GM12878 (cell line): Measurements from ENCODE around the gene FBLN5. TPM values are rescaled to one million over a fixed set of nuclear protein-coding genes. Genes with fewer than 3 reads are reported as not detected.

Source experiments
- ATAC-seq: fragments of 200-7000 bp; cut with Tn5 transposase; 3 replicates; pipeline ENCODE4 v1.9.1; 2020; ENCODE audit warnings: mild to moderate bottlenecking, moderate library complexity
- BruUV-seq: library from RNA; stranded (reverse); fragments of 400-500 nt; replicated peaks from 2 replicates; lab custom pipeline; 2021; lab: Mats Ljungman, UMichigan
- CTCF ChIA-PET: fragments of 300-600 bp; sonication (Branson Sonifier 250); formaldehyde crosslinking; extraction: SDS; loops from one replicate; lab custom pipeline; 2021; ENCODE audit warnings: inconsistent platforms; lab: Yijun Ruan, JAX
- POLR2A ChIA-PET: fragments of 350-600 bp; formaldehyde crosslinking; extraction: SDS; loops from one replicate; lab custom pipeline; 2021; ENCODE audit warnings: inconsistent platforms; lab: Charles Lee
- RAD21 ChIA-PET: fragments of 300-600 bp; sonication (Branson Sonifier 250); formaldehyde crosslinking; loops from one replicate; lab custom pipeline; 2023; ENCODE audit warnings: antibody characterized with exemption; ENCODE audit not compliant: unreplicated experiment; lab: Charles Lee
- SMC1A ChIA-PET: fragments of 300-600 bp; sonication (Branson Sonifier 250); formaldehyde crosslinking; loops from one replicate; lab custom pipeline; 2023; ENCODE audit not compliant: unreplicated experiment, uncharacterized antibody; lab: Charles Lee
- DNase-seq: peaks from one replicate; pipeline ENCODE4 v3.0.0-alpha.2; 2011; ENCODE audit warnings: low read depth, low spot score
- FAIRE-seq: peaks from 3 replicates; lab custom pipeline; 2011; peaks lifted over from hg19 to GRCh38; lab: Jason Lieb, UNC
- H2AFZ ChIP-seq: 2 replicates; pipeline ENCODE4 v1.6.0; 2011; ENCODE audit warnings: low read depth, low read length, control low read depth; ENCODE audit not compliant: control insufficient read depth
- H3K27ac ChIP-seq: 2 replicates; pipeline ENCODE4 v1.5.1; 2011; ENCODE audit warnings: control low read depth; ENCODE audit not compliant: control insufficient read depth, insufficient read depth
- H3K27me3 ChIP-seq, 2 experiments: replicated peaks in 1 of 2; 2 replicates each; pipeline versions ENCODE4 v1.6.0 to v1.6.1; 2011; ENCODE audit warnings: low read length in 1 of 2; ENCODE audit not compliant: control insufficient read depth in 2 of 2, insufficient read depth in 2 of 2
- H3K36me3 ChIP-seq, 2 experiments: 2 replicates each; pipeline ENCODE4 v1.5.1; 2011; ENCODE audit warnings: low read length in 1 of 2; ENCODE audit not compliant: control insufficient read depth in 2 of 2, insufficient read depth in 2 of 2
- H3K4me1 ChIP-seq: 2 replicates; pipeline ENCODE4 v1.6.1; 2011; ENCODE audit warnings: mild to moderate bottlenecking, low read length, moderate library complexity, mixed read lengths; ENCODE audit not compliant: control insufficient read depth, insufficient read depth
- H3K4me2 ChIP-seq: 2 replicates; pipeline ENCODE4 v1.6.0; 2011; ENCODE audit warnings: control low read depth; ENCODE audit not compliant: control insufficient read depth, insufficient read depth
- H3K4me3 ChIP-seq: fragments of 200-600 bp; sonication (generic); 2 replicates; pipeline ENCODE4 v1.5.1; 2016
- H3K79me2 ChIP-seq: 2 replicates; pipeline ENCODE4 v1.6.0; 2011; ENCODE audit warnings: low read length; ENCODE audit not compliant: control insufficient read depth, insufficient read depth
- H3K9ac ChIP-seq: 2 replicates; pipeline ENCODE4 v1.8.0; 2011; ENCODE audit warnings: low read length, control low read depth, mixed read lengths; ENCODE audit not compliant: control insufficient read depth, insufficient read depth
- H3K9me3 ChIP-seq: replicated peaks from 3 replicates; pipeline ENCODE4 v1.5.1; 2011; ENCODE audit warnings: mild to moderate bottlenecking, low read length; ENCODE audit not compliant: control insufficient read depth, insufficient read depth
- H4K20me1 ChIP-seq: 2 replicates; pipeline ENCODE4 v1.6.0; 2011; ENCODE audit not compliant: control insufficient read depth, insufficient read depth
- BCL3 ChIP-seq: IDR thresholded peaks from 2 replicates; pipeline ENCODE4 v1.6.1; 2011; ENCODE audit warnings: borderline replicate concordance, low read depth, mild to moderate bottlenecking, moderate library complexity, low read length; ENCODE audit not compliant: insufficient read depth, poor library complexity, severe bottlenecking
- CHD4 ChIP-seq: fragments of 200-600 bp; sonication (generic); IDR thresholded peaks from 2 replicates; pipeline ENCODE4 v1.6.1; 2016; ENCODE audit warnings: mild to moderate bottlenecking
- DPF2 ChIP-seq: fragments of 450-650 bp; IDR thresholded peaks from 2 replicates; pipeline ENCODE4 v1.6.1; 2017; ENCODE audit warnings: mild to moderate bottlenecking
- EGR1 ChIP-seq, 2 experiments: IDR thresholded peaks; 1 replicate in 1 of 2; 2 replicates in 1 of 2; pipeline ENCODE4 v1.6.1; 2011 to 2012; ENCODE audit warnings: low read depth in 2 of 2, low read length in 2 of 2, borderline replicate concordance in 1 of 2, mild to moderate bottlenecking in 1 of 2, moderate library complexity in 1 of 2
- ESRRA ChIP-seq: IDR thresholded peaks from 2 replicates; pipeline ENCODE4 v1.6.1; 2012; ENCODE audit warnings: mild to moderate bottlenecking, low read length, improper control_type of control experiment
- EZH2 ChIP-seq: IDR thresholded peaks from 2 replicates; pipeline ENCODE4 v1.6.1; 2012; ENCODE audit warnings: low read depth, mild to moderate bottlenecking, control low read depth, inconsistent platforms, low read length, borderline replicate concordance; ENCODE audit not compliant: control insufficient read depth
- FOS ChIP-seq: IDR thresholded peaks from 3 replicates; pipeline ENCODE4 v1.6.1; 2011; ENCODE audit warnings: borderline replicate concordance; ENCODE audit not compliant: insufficient read length; ENCODE audit errors: extremely low read depth
- LARP7 ChIP-seq: fragments of 450-650 bp; IDR thresholded peaks from 2 replicates; pipeline ENCODE4 v1.6.1; 2017; ENCODE audit warnings: mild to moderate bottlenecking
- PAX5 ChIP-seq: IDR thresholded peaks from 2 replicates; pipeline ENCODE4 v1.6.1; 2011; ENCODE audit warnings: low read depth, low read length, borderline replicate concordance
- PBX3 ChIP-seq: IDR thresholded peaks from 2 replicates; pipeline ENCODE4 v1.6.1; 2011; ENCODE audit warnings: mild to moderate bottlenecking, low read depth, low read length, moderate library complexity; ENCODE audit not compliant: insufficient replicate concordance
- POU2F2 ChIP-seq: IDR thresholded peaks from 3 replicates; pipeline ENCODE4 v1.6.1; 2011; ENCODE audit warnings: low read depth, mild to moderate bottlenecking, low read length, borderline replicate concordance
- RCOR1 ChIP-seq: conservative IDR thresholded peaks from 2 replicates; pipeline ENCODE4 v1.6.1; 2012; ENCODE audit warnings: low read depth, low read length, improper control_type of control experiment
- TCF3 ChIP-seq: IDR thresholded peaks from 2 replicates; pipeline ENCODE4 v1.6.1; 2012; ENCODE audit warnings: low read depth, mild to moderate bottlenecking, low read length, borderline replicate concordance; ENCODE audit not compliant: insufficient read depth
- TCF7 ChIP-seq: IDR thresholded peaks from 2 replicates; pipeline ENCODE4 v1.6.1; 2014; ENCODE audit warnings: antibody characterized with exemption, borderline replicate concordance
- ZNF207 ChIP-seq: fragments of 450-650 bp; IDR thresholded peaks from 2 replicates; pipeline ENCODE4 v1.6.1; 2014; ENCODE audit warnings: antibody characterized with exemption, mild to moderate bottlenecking, borderline replicate concordance
- ZNF24 ChIP-seq: fragments of 450-650 bp; IDR thresholded peaks from 2 replicates; pipeline ENCODE4 v1.6.1; 2017; ENCODE audit warnings: antibody characterized with exemption, mild to moderate bottlenecking
- ZNF622 ChIP-seq: fragments of 450-650 bp; IDR thresholded peaks from 2 replicates; pipeline ENCODE4 v1.6.1; 2017; ENCODE audit warnings: mild to moderate bottlenecking, inconsistent platforms
- WGBS: methylation state at CpG from one replicate; pipeline ENCODE4 v1.1.6; 2016; ENCODE audit warnings: low lambda C conversion rate; ENCODE audit not compliant: insufficient replicate concordance, insufficient coverage; ENCODE audit errors: missing lambda C conversion rate; 5-methylcytosine and 5-hydroxymethylcytosine counted together
- in situ Hi-C: fragments of 300-500 bp; cut with MboI; formaldehyde crosslinking; loops from 9 replicates; pipeline ENCODE4 v1.14.3; 2018; ENCODE audit warnings: mixed read lengths
- intact Hi-C: fragments of 100-400 bp; cut with micrococcal nuclease; formaldehyde crosslinking; loops from one replicate; pipeline ENCODE4 v1.14.2; 2022; ENCODE audit not compliant: unreplicated experiment
- polyA plus RNA-seq, 11 experiments: library from polyadenylated mRNA; depleted of rRNA in 4 of 11; unstranded in 6 of 11; stranded (reverse) in 5 of 11; fragments of >200 nt; fragmentation: Nextera tagmentation in 4 of 11; fragmentation: Illumina TruSeq in 1 of 11; extraction: Ambion mirVana in 4 of 11; extraction: Trizol in 1 of 11; gene quantifications; 1 replicate in 1 of 11; 2 replicates in 10 of 11; pipeline versions ENCODE4 v1.2.1 to v1.2.3, GENCODE V29; 2011 to 2016; ENCODE audit warnings: inconsistent platforms in 2 of 11, missing spikeins in 2 of 11, low read depth in 1 of 11
- total RNA-seq, 4 experiments: library from RNA; depleted of rRNA in 3 of 4; stranded (reverse); fragments of >200 nt in 3 of 4; fragmentation: Illumina TruSeq in 1 of 4; extraction: Trizol in 1 of 4; gene quantifications; 2 replicates each; pipeline versions ENCODE4 v1.2.1 to v1.2.3, GENCODE V29; 2013 to 2021

FBLN5 gene
- total and polyA plus RNA-seq, 10 of the 15 experiments (the other 5 are each of a cell fraction or from before 2014, with no cell fraction given) = 0.03 to 0.64 (median 0.24) TPM

GRCh38 chr14:91848504-91849001 lies 98.9 kb downstream of the FBLN5 start:
- Histone ChIP-seq H3K79me2 (no peaks in the 10 kb centered on the region), H3K27me3 (no peaks in the 10 kb centered on the region), H4K20me1 (no peaks in the 10 kb centered on the region), H2AFZ (no peak overlapping the region), H3K27ac (no peak overlapping the region), H3K4me2 (no peak overlapping the region), H3K9me3 (no peaks in the 10 kb centered on the region), H3K4me1 (peaks cover 7% of the 10 kb centered on the region), H3K9ac (no peak overlapping the region), H3K36me3 (no peaks in the 10 kb centered on the region), H3K4me3 (no peak overlapping the region)
- no TSS peak for BruUV-seq
- no peak for ATAC-seq
- no peak for TF ChIP-seq ESRRA
- TF ChIP-seq TCF3 = no peak
- SMC1A ChIA-PET = interaction anchor here (1.2 kb wide), 1 partner anchor 35 kb away, joined by 3 read pairs; no protein-coding TSS in a partner anchor
- intact Hi-C loops = no loop called here
- no peak for DNase-seq
- in situ Hi-C loops = no loop called here
- CTCF ChIA-PET = no interaction called here
- RAD21 ChIA-PET = no interaction called here
- FAIRE-seq = no peak
- POLR2A ChIA-PET = interaction anchor here (0.6 kb wide), 1 partner anchor 10 kb away, joined by 4 read pairs; no protein-coding TSS in a partner anchor
- WGBS = 73% methylated on average over 4 of the region's 4 CpGs

GRCh38 chr14:91847693-91848092 lies 99.8 kb downstream of the FBLN5 start:
- no peaks in the 10 kb centered on the region for H3K79me2 ChIP-seq
- no peak for DNase-seq
- CTCF ChIA-PET = no interaction called here
- no peak for ATAC-seq
- SMC1A ChIA-PET = interaction anchor here (1.2 kb wide), 1 partner anchor 35 kb away, joined by 3 read pairs; no protein-coding TSS in a partner anchor
- WGBS = 0% methylated on average over 1 of the region's 1 CpG
- H4K20me1 ChIP-seq = no peaks in the 10 kb centered on the region
- H2AFZ ChIP-seq = no peak overlapping the region; the same call in 1 of the 2 replicates
- RAD21 ChIA-PET = no interaction called here
- peaks cover 14% of the 10 kb centered on the region for H3K4me1 ChIP-seq
- H3K4me3 ChIP-seq = no peak overlapping the region
- no peaks in the 10 kb centered on the region for H3K36me3 ChIP-seq
- intact Hi-C loops (no loop called here), in situ Hi-C loops (no loop called here)
- no peak for FAIRE-seq
- H3K9me3 ChIP-seq = no peaks in the 10 kb centered on the region
- BruUV-seq = no TSS peak
- no peak overlapping the region for H3K9ac ChIP-seq
- H3K4me2 ChIP-seq = peak overlapping the region; percentile 44; the same call in 1 of the 2 replicates
- H3K27ac ChIP-seq = no peak overlapping the region
- no peaks in the 10 kb centered on the region for H3K27me3 ChIP-seq
- POLR2A ChIA-PET = no interaction called here
- TF ChIP-seq DPF2 (no peak), PAX5 (no peak), PBX3 (no peak), FOS (no peak), ZNF24 (no peak), EGR1 (IDR thresholded peaks at IDR 0.05; ENCODE audit: borderline replicate concordance in 1 of 2, low read depth in 2 of 2, low read length in 2 of 2) (no peak), LARP7 (no peak), ZNF622 (no peak), CHD4 (no peak), RCOR1 (no peak), POU2F2 (no peak), EZH2 (no peak), BCL3 (no peak), TCF7 (no peak), ZNF207 (no peak)
